GM18526 (cell line): ENCODE results near the gene SPON1.

Experiments
- POLR2A ChIP-seq: IDR thresholded peaks from 3 replicates; pipeline ENCODE4 v1.6.1; 2011; ENCODE audit not compliant: insufficient read length; ENCODE audit errors: extremely low read depth

The SPON1 gene

GRCh38 chr11:14163576-14163975 lies 201.1 kb downstream of the SPON1 start:
- TF ChIP-seq POLR2A: no peak

GRCh38 chr11:14179116-14179820 lies 216.7 kb downstream of the SPON1 start:
- no peak for TF ChIP-seq POLR2A

- no peak for TF ChIP-seq POLR2A
Observed at GRCh38 chr11:14181121-14181520, 218.6 kb downstream of the SPON1 start.

GRCh38 chr11:14182833-14183364 lies 220.4 kb downstream of the SPON1 start:
- TF ChIP-seq POLR2A: no peak

GRCh38 chr11:14184028-14184940 lies 221.8 kb downstream of the SPON1 start:
- no peak for TF ChIP-seq POLR2A

- TF ChIP-seq POLR2A: no peak
Observed at GRCh38 chr11:14185461-14185860, 222.9 kb downstream of the SPON1 start.

- no peak for TF ChIP-seq POLR2A
Observed at GRCh38 chr11:14186046-14186775, 223.7 kb downstream of the SPON1 start.

GRCh38 chr11:14189874-14190273 lies 227.4 kb downstream of the SPON1 start:
- no peak for TF ChIP-seq POLR2A

GRCh38 chr11:14190992-14191778 lies 228.7 kb downstream of the SPON1 start:
- TF ChIP-seq POLR2A: no peak

GRCh38 chr11:14193644-14194043 lies 231.1 kb downstream of the SPON1 start:
- TF ChIP-seq POLR2A: no peak

GRCh38 chr11:14202251-14203196 lies 240.0 kb downstream of the SPON1 start:
- no peak for TF ChIP-seq POLR2A

- TF ChIP-seq POLR2A: no peak
Observed at GRCh38 chr11:14203321-14203720, 240.8 kb downstream of the SPON1 start.

- TF ChIP-seq POLR2A: no peak
Observed at GRCh38 chr11:14212986-14213385, 250.5 kb downstream of the SPON1 start.
